H1 (cell line): ENCODE measurements around the gene COL28A1.

ENCODE experiments used
- ATF2 ChIP-seq: IDR thresholded peaks from 2 replicates; pipeline ENCODE4 v1.6.1; 2012; ENCODE audit warnings: low read length, inconsistent platforms
- ATF3 ChIP-seq: IDR thresholded peaks from 2 replicates; pipeline ENCODE4 v1.6.1; 2011; ENCODE audit warnings: low read depth, mild to moderate bottlenecking, low read length; ENCODE audit not compliant: insufficient read depth
- CEBPB ChIP-seq: IDR thresholded peaks from 2 replicates; pipeline ENCODE4 v1.6.1; 2012; ENCODE audit warnings: low read depth, low read length
- CHD2 ChIP-seq: IDR thresholded peaks from 2 replicates; pipeline ENCODE4 v1.6.1; 2012; ENCODE audit warnings: low read length, improper control_type of control experiment
- EZH2 ChIP-seq: fragments of 200-600 bp; sonication (generic); IDR thresholded peaks from 2 replicates; pipeline ENCODE4 v1.7.1; 2012; ENCODE audit warnings: low read depth, mild to moderate bottlenecking, moderate library complexity, low read length, inconsistent platforms; ENCODE audit not compliant: severe bottlenecking
- MAFK ChIP-seq: IDR thresholded peaks from 2 replicates; pipeline ENCODE4 v1.6.1; 2012; ENCODE audit warnings: low read depth, mild to moderate bottlenecking, improper control_type of control experiment, low read length
- NRF1 ChIP-seq: IDR thresholded peaks from 2 replicates; pipeline ENCODE4 v1.6.1; 2011; ENCODE audit warnings: mild to moderate bottlenecking, low read depth, low read length, improper control_type of control experiment
- PHF8 ChIP-seq: fragments of 200-600 bp; sonication (generic); conservative IDR thresholded peaks from 2 replicates; pipeline ENCODE4 v1.7.1; 2012; ENCODE audit warnings: low read depth, mild to moderate bottlenecking, inconsistent platforms, low read length, moderate library complexity
- RAD21 ChIP-seq, 2 experiments: IDR thresholded peaks in 1 of 2; conservative IDR thresholded peaks in 1 of 2; 2 replicates each; pipeline ENCODE4 v1.6.1; 2011; ENCODE audit warnings: low read depth in 2 of 2, low read length in 2 of 2, improper control_type of control experiment in 1 of 2, inconsistent platforms in 1 of 2, mild to moderate bottlenecking in 1 of 2, moderate library complexity in 1 of 2
- RBBP5 ChIP-seq: IDR thresholded peaks from 2 replicates; pipeline ENCODE4 v1.7.1; 2012; ENCODE audit warnings: low read depth, mild to moderate bottlenecking, inconsistent platforms, low read length, moderate library complexity, borderline replicate concordance
- RFX5 ChIP-seq: IDR thresholded peaks from 2 replicates; pipeline ENCODE4 v1.6.1; 2011; ENCODE audit warnings: low read depth, low read length, improper control_type of control experiment, borderline replicate concordance
- TF ChIP-seq, protein P1 (sequence below), 3 experiments: IDR thresholded peaks; 1 replicate in 2 of 3; 2 replicates in 1 of 3; pipeline versions ENCODE4 v1.5.1 to v1.6.1; 2011; ENCODE audit warnings: low read length in 3 of 3, mild to moderate bottlenecking in 3 of 3, inconsistent platforms in 2 of 3, low read depth in 1 of 3, moderate library complexity in 1 of 3; ENCODE audit not compliant: insufficient read depth in 1 of 3; ENCODE audit errors: control extremely low read depth in 1 of 3

DNA sequence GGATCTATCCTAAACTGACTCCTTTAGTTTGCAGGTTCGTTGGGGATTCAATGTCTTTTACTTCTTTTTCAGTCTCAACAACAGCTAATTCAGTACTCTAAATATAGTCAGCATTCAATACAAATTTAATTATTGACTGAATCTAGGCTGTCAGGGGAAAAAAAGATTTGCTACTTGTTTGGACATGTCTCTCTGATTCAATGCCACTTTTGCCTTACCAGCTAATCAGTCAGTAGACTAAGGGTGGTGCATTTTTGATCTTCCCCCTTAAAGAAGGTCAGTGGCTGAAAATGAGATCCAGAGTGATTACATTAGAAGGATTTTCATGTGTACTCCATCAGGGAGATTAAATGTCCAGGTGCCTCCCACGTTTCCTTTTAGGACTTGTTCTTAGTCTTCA is 208.2 kb downstream of the COL28A1 start:
- TF ChIP-seq, protein P1, sequence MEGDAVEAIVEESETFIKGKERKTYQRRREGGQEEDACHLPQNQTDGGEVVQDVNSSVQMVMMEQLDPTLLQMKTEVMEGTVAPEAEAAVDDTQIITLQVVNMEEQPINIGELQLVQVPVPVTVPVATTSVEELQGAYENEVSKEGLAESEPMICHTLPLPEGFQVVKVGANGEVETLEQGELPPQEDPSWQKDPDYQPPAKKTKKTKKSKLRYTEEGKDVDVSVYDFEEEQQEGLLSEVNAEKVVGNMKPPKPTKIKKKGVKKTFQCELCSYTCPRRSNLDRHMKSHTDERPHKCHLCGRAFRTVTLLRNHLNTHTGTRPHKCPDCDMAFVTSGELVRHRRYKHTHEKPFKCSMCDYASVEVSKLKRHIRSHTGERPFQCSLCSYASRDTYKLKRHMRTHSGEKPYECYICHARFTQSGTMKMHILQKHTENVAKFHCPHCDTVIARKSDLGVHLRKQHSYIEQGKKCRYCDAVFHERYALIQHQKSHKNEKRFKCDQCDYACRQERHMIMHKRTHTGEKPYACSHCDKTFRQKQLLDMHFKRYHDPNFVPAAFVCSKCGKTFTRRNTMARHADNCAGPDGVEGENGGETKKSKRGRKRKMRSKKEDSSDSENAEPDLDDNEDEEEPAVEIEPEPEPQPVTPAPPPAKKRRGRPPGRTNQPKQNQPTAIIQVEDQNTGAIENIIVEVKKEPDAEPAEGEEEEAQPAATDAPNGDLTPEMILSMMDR (IDR thresholded peaks at IDR 0.05; ENCODE audit: control extremely low read depth in 1 of 3, insufficient read depth in 1 of 3, low read depth in 1 of 3, low read length in 3 of 3), result no peak
- TF ChIP-seq RFX5 (no peak), CHD2 (no peak), ATF3 (no peak), EZH2 (no peak), MAFK (no peak), RAD21 (IDR thresholded peaks at IDR 0.05 in 1 of 2, conservative IDR thresholded peaks at IDR 0.05 in 1 of 2; ENCODE audit: low read depth in 2 of 2, low read length in 2 of 2) (no peak), RBBP5 (no peak), PHF8 (no peak), CEBPB (no peak), ATF2 (no peak), NRF1 (no peak)
